GM19395 (cell line): ENCODE results near the gene NUB1.
A peak's percentile ranks its signal among the peaks of the same experiment; 100 is the strongest.

ENCODE experiments used
- ATAC-seq: cut with Tn5 transposase; IDR thresholded peaks from one replicate; pipeline ENCODE4 v1.9.1; 2021; ENCODE audit warnings: mild to moderate bottlenecking, moderate library complexity; ENCODE audit not compliant: unreplicated experiment

The NUB1 gene

GRCh38 chr7:151313857-151314256 lies 27.8 kb upstream of the NUB1 start:
- no peak for ATAC-seq

GRCh38 chr7:151314401-151314800 lies 27.2 kb upstream of the NUB1 start:
- ATAC-seq, result no peak

- ATAC-seq, result no peak
Measured at GRCh38 chr7:151315038-151315655, 26.5 kb upstream of the NUB1 start.

- no peak for ATAC-seq
Measured at GRCh38 chr7:151316896-151317295, 24.7 kb upstream of the NUB1 start.

GRCh38 chr7:151317936-151318335 lies 23.7 kb upstream of the NUB1 start:
- ATAC-seq, result no peak

- no peak for ATAC-seq
Measured at GRCh38 chr7:151319189-151319588, 22.4 kb upstream of the NUB1 start.

- no peak for ATAC-seq
Measured at GRCh38 chr7:151320263-151320845, 21.3 kb upstream of the NUB1 start.

- ATAC-seq, result no peak
Measured at GRCh38 chr7:151321341-151321740, 20.3 kb upstream of the NUB1 start.

- ATAC-seq, result no peak
Measured at GRCh38 chr7:151322906-151323305, 18.7 kb upstream of the NUB1 start.

GRCh38 chr7:151327022-151327421 lies 14.6 kb upstream of the NUB1 start:
- ATAC-seq, result no peak

- ATAC-seq, result no peak
Measured at GRCh38 chr7:151327659-151328058, 14.0 kb upstream of the NUB1 start.

GRCh38 chr7:151330181-151330580 lies 11.4 kb upstream of the NUB1 start:
- ATAC-seq, result no peak

- ATAC-seq, result no peak
Measured at GRCh38 chr7:151330661-151331060, 11.0 kb upstream of the NUB1 start.

GRCh38 chr7:151334628-151335027 lies 7.0 kb upstream of the NUB1 start:
- ATAC-seq, result no peak

- ATAC-seq, result no peak
Measured at GRCh38 chr7:151336027-151336708, 5.4 kb upstream of the NUB1 start.

GRCh38 chr7:151337346-151337745 lies 4.3 kb upstream of the NUB1 start:
- ATAC-seq, result no peak

GRCh38 chr7:151338809-151339208 lies 2.8 kb upstream of the NUB1 start:
- ATAC-seq, result no peak

GRCh38 chr7:151339651-151340382 lies 1.8 kb upstream of the NUB1 start:
- peak; percentile 50 for ATAC-seq

- ATAC-seq, result no peak
Measured at GRCh38 chr7:151340794-151341356, 737 bp upstream of the NUB1 start.

GRCh38 chr7:151342102-151342646 lies 562 bp downstream of the NUB1 start:
- ATAC-seq, result peak; percentile 68

GRCh38 chr7:151342811-151343210 lies 1.2 kb downstream of the NUB1 start:
- no peak for ATAC-seq
